Activated CD8-positive, alpha-beta memory T cell treated with anti-CD3 and anti-CD28 coated beads, Interleukin-2, amount 50 U/mL, for 24 hours (primary cell): ENCODE data around the gene FKBP8.

ENCODE experiments used
- DNase-seq: peaks from one replicate; pipeline ENCODE4 v3.0.0-alpha.2; 2020; ENCODE audit errors: extremely low read depth

The FKBP8 gene

GRCh38 chr19:18483119-18483890, 60.1 kb downstream of the FKBP8 start:
- no peak for DNase-seq
